ENCODE measurements around the gene ATP2C1.
"Not testable (repeated sequence)": the region's sequence is repeated elsewhere in the genome, so short reads cannot be mapped to it uniquely, and the experiment has no call there.

The ATP2C1 gene, protein sequence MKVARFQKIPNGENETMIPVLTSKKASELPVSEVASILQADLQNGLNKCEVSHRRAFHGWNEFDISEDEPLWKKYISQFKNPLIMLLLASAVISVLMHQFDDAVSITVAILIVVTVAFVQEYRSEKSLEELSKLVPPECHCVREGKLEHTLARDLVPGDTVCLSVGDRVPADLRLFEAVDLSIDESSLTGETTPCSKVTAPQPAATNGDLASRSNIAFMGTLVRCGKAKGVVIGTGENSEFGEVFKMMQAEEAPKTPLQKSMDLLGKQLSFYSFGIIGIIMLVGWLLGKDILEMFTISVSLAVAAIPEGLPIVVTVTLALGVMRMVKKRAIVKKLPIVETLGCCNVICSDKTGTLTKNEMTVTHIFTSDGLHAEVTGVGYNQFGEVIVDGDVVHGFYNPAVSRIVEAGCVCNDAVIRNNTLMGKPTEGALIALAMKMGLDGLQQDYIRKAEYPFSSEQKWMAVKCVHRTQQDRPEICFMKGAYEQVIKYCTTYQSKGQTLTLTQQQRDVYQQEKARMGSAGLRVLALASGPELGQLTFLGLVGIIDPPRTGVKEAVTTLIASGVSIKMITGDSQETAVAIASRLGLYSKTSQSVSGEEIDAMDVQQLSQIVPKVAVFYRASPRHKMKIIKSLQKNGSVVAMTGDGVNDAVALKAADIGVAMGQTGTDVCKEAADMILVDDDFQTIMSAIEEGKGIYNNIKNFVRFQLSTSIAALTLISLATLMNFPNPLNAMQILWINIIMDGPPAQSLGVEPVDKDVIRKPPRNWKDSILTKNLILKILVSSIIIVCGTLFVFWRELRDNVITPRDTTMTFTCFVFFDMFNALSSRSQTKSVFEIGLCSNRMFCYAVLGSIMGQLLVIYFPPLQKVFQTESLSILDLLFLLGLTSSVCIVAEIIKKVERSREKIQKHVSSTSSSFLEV

DNA sequence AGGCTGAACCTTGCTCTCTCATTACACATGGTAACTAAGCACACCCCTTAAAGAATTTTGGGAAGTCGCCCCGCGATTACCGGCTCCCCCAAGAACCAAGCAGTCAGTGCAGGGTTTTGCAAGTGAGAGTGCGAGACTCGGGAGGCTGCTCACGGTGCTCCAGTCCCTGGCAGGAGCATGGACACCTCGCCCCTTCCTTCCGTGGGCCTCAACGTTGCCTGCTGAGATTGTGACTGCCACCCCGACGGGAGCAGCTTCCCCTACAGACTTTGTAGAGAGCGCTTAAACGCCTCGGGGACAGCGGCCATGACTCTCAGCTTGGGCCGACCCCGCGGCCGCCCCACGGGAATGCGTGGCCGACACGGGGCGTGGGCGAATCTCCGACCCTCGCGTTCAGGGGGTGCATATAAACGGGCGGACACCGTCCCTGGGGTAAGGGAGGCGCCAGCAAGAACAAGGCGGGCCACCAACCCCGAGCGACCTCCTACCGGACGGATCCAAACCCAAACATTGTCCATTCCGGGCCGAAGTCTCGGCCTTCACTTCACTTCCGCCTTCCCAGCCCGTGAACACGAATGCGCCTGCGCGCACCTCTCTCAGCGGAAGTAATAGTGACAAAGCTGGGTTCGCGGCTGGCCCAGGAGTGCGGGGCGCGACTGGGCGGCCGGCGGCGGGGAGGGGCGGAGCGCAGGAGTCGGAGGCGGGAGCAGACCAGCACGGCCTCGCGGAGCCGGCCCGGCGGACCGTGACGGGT, at the start of gene ATP2C1:
TSS of gene ATP2C1 (plus strand) at position 709 of the 754 bp plus-strand sequence. CDS start 686 bp downstream, outside the sequence.
- DNase-seq: peak; percentile 92 to 99 (median 94)
- intact Hi-C loops (cut with DNase I): loop anchor here (1.0 to 10.0 kb wide), 4 partner anchors 134 to 619 kb away; partner anchors contain the start of genes NUDT16 and PIK3R4

DNA sequence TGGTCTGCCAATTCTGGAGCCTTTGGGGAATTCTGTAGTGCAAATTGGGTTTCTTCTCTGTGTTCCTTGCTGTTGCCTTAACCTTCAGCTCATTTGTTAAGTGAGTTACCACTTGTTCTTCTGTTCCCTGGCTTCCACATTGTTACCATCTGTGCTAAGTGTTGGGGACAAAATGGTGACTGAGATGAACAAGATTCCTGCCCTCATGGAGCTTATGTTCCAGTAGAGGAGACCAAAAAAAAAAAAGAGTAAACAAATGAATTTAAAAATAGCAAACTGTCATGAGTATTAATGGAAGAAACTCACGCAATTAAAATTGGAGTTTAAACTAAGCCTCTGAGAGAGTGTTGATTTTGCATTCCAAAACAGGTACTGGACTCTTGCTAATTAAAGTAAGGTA, 49.4 kb upstream of the ATP2C1 start:
- intact Hi-C loops (cut with DNase I): no loop called here

DNA sequence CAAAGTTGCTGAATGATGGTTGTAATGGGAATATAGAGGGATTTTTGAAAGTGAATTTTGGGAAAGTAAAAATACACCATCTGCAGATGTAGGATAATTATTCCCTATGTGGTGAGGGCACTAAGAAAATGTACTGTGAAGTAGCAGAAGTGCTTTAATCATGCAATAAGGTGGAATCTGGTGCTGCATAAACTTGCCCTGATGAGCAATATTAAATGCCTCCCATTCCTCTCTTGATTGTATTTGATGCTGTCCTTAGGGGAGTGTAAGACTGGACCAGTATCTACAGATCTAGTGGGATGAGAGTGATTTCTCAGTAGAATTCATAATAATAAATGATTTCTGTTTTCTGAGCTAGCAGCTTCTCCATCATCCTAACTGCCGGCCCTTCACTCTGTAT, 47.7 kb upstream of the ATP2C1 start:
- intact Hi-C loops (cut with DNase I): no loop called here
- DNase-seq: no peak

More for the DNA sequence above, 49.4 kb upstream of the ATP2C1 start:
- DNase-seq: no peak

DNA sequence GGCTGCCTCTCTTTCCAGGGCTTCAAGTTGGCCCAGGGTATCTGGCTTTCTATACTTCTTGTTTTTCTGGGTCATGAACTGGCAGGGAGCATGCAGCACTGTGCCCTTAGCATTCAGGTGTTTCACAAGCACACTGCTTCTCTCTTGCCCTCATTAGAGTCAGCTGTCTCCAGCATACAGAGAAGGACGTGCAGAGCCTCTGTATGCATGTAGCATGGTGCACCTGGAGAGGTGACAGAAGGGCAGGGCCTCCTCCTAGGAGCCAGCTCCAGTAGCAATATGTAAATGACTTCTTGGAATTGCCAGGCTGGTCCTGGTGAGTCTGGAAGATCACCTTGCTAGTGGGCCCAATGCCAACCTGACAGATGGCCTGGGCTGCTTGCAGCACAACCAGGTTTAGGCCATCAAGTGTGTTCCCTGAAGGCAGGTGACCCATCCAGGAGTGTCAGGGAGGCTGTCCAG, 44.8 kb upstream of the ATP2C1 start:
- intact Hi-C loops (cut with DNase I): no loop called here

DNA sequence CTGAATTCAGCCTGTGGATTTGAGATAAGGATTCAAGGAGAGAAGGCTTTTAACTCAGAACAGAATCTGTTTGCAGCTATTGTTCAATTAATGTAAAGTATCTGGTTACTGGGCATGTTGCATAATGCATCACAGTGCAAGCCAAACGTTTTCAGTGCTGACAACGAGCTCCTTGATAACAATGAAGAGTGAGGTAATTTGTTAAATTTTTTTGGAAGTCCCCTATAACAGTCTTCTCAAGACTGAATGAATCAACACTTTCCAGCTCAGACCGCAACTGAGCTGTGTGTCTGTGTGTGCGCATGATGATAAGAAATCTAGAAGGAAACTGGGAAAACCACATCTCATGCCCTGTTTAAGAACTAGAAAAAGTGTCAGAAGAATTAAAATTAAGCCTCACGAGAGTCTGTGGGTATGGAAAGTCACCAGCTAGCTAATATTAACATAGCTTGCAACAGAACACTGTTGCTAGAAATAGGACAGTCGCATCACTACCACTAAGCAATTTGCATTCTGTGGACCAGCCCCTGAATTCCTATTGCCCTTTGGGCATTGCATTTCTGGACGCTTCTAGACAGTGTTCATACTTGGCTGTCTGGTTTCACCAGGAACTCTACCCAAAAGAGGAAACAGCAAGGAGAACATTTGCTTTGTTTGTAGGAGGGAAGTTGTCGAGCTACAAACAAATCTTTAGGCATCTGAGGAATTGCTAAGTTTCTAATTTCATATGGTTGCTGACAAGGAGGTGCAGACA, 43.7 kb upstream of the ATP2C1 start:
- intact Hi-C loops (cut with DNase I): no loop called here
- DNase-seq: no peak

More for the DNA sequence above, 44.8 kb upstream of the ATP2C1 start:
- peak in 1 of 10 donors; percentile 78 for DNase-seq

DNA sequence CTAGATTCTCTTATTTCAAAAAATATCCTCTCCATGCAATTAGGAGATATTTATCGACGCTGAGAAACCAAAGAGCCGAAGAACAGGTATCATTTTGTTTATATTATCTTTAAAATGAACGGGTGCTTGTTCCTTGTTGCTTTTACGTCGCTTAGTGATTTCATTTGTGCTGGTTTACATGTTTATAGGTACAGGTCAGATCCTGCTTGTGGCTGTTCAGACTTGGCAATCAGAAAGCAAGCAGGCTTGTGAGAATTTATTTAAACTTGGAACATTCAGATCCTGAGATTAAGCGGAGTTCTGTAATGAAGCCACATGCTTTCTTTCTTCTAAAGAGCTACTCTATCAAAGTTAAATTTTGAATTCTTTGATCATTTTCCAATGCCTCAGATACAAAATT, 43.0 kb upstream of the ATP2C1 start:
- no peak for DNase-seq
- intact Hi-C loops (cut with DNase I): no loop called here

DNA sequence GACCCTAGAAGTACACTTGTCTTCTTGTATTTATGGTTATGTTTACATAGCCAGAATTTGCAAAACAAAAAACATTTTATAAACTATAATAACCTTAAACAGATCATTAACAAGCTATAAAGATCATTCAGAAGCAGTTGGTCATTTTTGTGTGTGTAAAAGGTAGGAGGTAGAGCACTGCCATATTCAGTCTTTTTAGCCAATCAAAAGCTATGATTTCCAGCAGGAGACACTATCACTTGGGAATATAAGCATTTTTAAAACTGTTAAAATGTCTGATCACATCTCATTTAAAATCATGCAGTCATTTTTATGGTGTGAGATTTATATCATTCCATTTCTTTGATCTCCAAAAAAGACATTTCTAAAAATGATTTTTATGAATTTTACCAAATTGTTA, 42.6 kb upstream of the ATP2C1 start:
- intact Hi-C loops (cut with DNase I): no loop called here
- no peak for DNase-seq

DNA sequence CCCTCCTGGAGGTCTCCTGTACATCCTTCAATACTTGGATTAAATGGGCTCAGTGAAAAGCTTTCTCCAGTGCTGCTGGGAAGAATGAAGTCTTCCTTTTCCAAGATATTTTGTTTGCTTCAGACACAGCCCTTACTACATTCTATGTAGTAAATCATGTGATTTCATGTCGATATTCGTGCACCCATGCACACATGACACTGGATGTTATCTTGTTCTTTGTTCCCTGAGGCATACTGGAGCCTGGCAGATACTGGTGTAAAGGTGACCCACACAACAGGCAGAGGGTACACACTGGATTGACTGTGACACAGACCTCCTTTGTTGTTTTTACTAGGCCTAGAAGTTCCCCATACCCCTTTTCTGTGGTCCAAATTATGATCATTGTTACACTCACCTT, 40.3 kb upstream of the ATP2C1 start:
- DNase-seq: no peak
- intact Hi-C loops (cut with DNase I): no loop called here

DNA sequence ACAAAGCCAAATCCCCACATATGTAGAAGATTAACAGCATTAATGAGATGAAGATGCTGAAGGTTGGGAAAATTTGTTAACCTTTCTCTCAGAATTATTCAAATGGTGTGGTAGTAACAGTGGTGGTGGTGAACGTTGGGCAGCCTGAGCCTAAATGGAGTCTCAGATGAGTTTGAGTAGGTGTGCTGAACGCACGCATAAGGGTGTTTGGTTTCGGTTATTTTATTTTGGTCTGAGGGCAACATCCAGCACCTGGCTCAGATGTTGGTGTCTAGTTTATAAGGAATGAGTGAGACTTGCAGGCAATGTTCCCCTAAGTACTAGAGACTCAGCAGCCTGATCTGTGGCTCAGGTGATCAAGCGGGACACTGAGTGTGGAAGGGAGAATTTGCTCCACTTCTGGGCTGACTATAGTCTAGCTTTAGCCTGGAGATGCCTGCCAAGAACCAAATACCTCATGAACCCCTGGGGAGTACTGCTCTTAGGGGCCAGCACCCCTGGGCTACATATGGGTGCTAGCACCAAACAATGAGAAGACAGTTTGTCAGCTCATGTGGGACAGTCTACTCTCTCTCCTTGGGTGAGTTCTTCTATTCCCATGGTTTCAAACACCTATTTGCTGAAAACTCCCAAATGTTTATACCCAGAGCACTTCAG, 39.5 kb upstream of the ATP2C1 start:
- intact Hi-C loops (cut with DNase I): no loop called here

DNA sequence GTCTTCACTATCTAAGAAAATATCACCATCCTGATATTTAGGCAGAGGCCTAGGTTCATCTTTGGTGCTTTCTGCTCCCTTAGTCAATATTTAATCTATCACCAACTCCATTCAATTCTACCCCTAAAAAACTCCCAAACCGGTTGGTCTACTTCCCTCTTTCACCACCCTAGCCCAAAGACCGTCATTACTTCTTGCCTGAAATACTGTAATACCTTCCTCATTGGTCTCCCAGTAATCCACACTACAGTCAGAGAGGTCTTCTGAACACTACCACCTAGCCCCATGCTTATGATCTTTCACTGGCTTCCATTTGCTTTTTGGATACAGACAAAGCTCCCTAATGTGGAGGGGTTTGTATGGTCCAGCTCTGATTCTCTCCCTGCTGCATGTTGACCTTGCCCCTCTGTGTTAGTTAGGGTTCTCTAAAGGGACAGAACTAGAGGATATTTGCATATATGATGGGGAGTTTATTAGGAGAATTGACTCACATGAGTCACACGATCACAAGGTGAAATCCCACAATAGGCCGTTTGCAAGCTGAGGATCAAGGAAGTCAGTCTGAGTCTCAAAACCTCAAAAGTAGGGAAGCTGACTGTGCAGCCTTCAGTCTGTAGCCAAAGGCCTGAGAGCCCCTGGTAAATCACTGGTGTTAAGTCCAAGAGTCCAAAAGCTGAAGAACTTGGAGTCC, 36.4 kb upstream of the ATP2C1 start:
- DNase-seq: no peak
- intact Hi-C loops (cut with DNase I): no loop called here

More for the DNA sequence above, 39.5 kb upstream of the ATP2C1 start:
- DNase-seq: peak in 1 of 10 donors; percentile 46

DNA sequence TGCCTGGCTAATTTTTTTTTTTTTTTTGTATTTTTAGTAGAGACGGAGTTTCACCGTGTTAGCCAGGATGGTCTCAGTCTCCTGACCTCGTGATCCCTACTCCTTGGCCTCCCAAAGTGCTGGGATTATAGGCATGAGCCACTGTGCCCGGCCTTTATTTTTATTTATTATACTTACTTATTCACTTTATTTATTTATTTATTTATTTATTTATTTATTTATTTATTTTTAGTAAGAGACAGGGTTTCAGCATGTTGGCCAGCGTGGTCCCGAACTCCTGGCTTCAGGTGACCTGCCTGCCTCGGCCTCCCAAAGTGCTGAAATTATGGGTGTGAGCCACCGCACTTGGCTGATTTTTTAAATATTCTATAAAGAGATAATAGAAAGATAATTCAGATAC, 31.8 kb upstream of the ATP2C1 start:
- intact Hi-C loops (cut with DNase I): not testable (repeated sequence)

DNA sequence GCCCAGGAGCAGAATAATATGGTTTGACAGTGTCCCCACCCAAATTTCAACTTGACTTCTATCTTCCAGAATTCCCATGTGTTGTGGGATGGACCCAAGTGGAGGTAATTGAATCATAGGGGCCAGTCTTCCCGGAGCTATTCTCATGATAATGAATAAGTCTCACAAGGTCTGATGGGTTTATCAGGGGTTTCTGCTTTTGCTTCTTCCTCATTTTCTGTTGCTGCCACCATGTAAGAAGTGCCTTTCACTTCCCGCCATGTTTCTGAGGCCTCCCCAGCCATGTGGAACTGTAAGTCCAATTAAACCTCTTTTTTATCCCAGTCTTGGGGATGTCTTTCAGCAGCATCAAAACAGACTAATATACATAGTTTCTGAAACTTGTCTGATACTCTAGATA, 28.4 kb upstream of the ATP2C1 start:
- DNase-seq: no peak
- intact Hi-C loops (cut with DNase I): no loop called here

More for the DNA sequence above, 31.8 kb upstream of the ATP2C1 start:
- not testable (repeated sequence) for DNase-seq

DNA sequence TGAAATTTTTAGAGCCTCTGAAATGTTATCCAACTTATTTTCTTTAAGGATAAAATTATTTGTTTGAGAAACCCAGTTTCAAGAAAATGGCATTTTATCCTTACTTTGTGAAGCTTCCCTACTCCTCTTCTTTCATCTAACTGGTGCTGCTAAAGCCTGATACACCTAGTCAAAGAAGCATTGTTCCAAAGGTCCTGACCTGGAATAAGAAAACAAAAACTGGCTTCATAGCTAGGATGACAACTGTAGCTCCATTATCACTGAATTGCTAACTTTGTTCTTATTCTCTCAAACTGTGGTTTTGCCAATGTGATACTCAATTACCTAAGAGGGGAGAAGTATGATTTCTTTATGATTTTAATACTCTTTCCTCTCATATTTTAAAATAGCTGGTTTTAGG, 27.6 kb upstream of the ATP2C1 start:
- intact Hi-C loops (cut with DNase I): no loop called here
- DNase-seq: no peak

DNA sequence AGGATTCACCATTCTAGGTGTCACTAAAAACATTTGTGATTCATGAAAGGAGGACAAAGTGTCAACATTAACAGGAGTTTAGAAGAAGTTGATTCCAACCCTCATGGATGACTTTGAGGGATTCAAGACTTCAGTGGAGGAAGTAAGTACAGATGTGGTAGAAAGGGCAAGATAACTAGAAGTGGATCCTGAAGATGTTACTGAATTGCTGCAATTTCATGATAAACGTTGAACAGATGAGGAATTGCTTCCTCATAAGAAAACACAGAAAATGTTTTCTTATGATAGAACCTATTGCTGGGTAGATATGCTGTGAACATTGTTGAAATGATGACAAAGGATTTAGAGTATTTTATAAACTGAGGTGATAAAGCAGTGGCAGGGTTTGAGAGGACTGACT, 23.5 kb upstream of the ATP2C1 start:
- intact Hi-C loops (cut with DNase I): no loop called here

DNA sequence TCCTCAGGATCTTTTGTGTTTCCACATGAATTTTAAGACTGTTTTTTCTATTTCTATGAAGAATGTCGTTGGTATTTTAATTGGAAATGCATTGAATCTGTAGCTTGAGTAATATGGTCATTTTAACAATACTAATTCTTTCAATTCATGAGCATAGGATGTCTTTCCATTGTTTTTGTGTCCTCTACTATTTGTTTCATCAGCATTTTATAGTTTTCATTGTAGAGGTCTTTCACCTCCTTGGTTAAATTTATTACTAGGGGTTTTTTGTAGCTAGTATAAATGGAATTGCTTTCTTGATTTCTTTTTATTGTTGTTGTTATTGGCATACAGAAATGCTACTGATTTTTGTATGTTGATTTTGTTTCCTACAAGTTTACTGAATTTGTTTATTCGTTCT, 17.3 kb upstream of the ATP2C1 start:
- intact Hi-C loops (cut with DNase I): no loop called here

More for the DNA sequence above, 23.5 kb upstream of the ATP2C1 start:
- DNase-seq: no peak

DNA sequence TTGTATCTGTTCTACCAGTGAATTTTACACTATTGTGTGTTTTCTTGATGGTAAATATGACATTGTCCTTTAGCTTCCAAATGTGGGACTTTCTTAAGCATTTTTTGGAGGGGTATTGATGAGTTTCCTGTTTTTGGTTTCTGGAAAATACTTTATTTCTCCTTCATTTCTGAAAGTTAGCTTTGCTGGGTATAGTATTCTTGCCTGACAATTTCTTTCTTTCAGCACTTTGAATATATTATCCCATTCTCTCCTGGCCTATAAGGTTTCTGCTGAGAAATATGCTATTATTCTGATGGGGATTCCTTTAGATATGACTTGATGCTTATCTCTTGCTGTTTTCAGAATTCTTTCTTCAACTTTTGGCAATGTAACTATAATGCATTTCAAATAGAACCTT, 15.4 kb upstream of the ATP2C1 start:
- no peak for DNase-seq
- intact Hi-C loops (cut with DNase I): no loop called here

More for the DNA sequence above, 17.3 kb upstream of the ATP2C1 start:
- no peak for DNase-seq

DNA sequence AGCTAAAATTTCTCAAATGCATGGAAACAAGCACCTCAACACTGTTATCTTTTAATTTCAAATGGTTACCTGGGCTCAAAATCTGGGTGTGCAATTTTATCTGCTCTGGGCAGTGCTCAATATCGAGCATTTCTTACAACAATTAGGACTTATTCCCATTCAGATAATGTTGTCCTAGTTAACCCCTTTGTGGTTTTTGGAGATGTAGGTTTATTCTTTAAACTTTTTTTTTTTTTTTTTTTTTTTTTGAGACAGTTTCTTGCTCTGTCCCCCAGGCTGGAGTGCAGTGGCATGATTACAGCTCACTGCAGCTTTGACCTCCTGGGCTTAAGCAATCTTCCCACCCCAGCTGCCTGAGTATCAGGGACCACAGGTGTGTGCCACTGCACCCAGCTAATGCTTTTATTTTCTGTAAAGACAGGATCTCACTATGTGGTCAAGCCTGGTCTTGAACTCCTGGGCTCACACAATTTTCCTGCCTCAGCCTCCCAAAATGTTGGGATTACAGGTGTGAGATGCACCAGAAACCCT, 4.4 kb upstream of the ATP2C1 start:
- peak in 1 of 10 donors; percentile 26 for DNase-seq
- intact Hi-C loops (cut with DNase I): no loop called here

DNA sequence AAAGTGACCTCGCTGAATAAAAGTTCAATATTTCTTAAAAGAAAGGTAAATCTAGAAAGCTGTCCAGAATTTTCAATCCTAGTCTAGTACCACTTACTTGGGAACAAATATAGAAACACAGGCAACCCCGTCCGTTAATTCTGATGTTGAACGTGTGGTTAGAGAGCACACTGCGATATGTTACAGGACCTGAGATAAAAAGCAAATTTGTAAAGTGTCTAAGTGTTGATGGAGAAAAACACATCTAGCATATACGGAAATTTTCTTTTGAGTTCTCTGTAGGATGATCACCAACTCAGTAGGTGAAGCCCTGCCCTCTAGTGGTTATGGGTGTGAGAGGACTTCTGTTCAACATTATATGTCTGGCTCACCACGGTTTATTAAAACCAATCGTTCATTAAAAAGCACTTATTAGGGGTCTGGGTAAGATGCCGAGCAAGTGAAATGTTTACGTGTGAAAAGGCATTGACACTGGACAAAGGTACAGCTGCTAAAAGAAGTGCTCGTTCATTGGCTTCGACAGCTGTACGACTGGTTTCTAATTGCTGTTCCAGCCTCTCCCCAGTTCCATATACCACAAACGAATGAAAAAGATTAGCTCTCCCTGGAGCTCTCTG, 1.0 kb upstream of the ATP2C1 start:
- intact Hi-C loops (cut with DNase I): loop anchor here (1.0 to 10.0 kb wide), 4 partner anchors 134 to 618 kb away; partner anchors contain the start of genes NUDT16 and PIK3R4
- DNase-seq: peak in 6 of 10 donors; percentile 44 to 85 (median 66)

Data from posterior cingulate gyrus (tissue), 11 donors.